Measurements from ENCODE around the gene ZNF184.
A peak's percentile ranks its signal among the peaks of the same experiment; 100 is the strongest.
"Not testable (repeated sequence)": the region's sequence is repeated elsewhere in the genome, so short reads cannot be mapped to it uniquely, and the experiment has no call there.

Gene ZNF184

GRCh38 chr6:27478706-27479318, 5.9 kb upstream of the ZNF184 start:
- DNase-seq: peak; percentile 87

- no peak for DNase-seq
Observed at GRCh38 chr6:27478141-27478705, 5.3 kb upstream of the ZNF184 start.

GRCh38 chr6:27477318-27478013, 4.6 kb upstream of the ZNF184 start:
- no peak for DNase-seq

- no peak for DNase-seq
Observed at GRCh38 chr6:27476090-27476489, 3.2 kb upstream of the ZNF184 start.

- DNase-seq: no peak
Observed at GRCh38 chr6:27474672-27475071, 1.8 kb upstream of the ZNF184 start.

GRCh38 chr6:27474172-27474465, 1.2 kb upstream of the ZNF184 start:
- no peak for DNase-seq

- DNase-seq: peak; percentile 91
Observed at GRCh38 chr6:27472182-27472616, 706 bp downstream of the ZNF184 start.

GRCh38 chr6:27471365-27472115, 1.4 kb downstream of the ZNF184 start:
- no peak for DNase-seq

GRCh38 chr6:27470023-27470422, 2.9 kb downstream of the ZNF184 start:
- no peak for DNase-seq

- DNase-seq: no peak
Observed at GRCh38 chr6:27468334-27468733, 4.6 kb downstream of the ZNF184 start.

- no peak for DNase-seq
Observed at GRCh38 chr6:27452496-27452897, 20.4 kb downstream of the ZNF184 start.

GRCh38 chr6:27451660-27452390, 21.1 kb downstream of the ZNF184 start:
- no peak for DNase-seq

GRCh38 chr6:27448456-27448855, 24.4 kb downstream of the ZNF184 start:
- DNase-seq: no peak

GRCh38 chr6:27442932-27443331, 30.0 kb downstream of the ZNF184 start:
- DNase-seq: no peak

- no peak for DNase-seq
Observed at GRCh38 chr6:27441001-27441400, 31.9 kb downstream of the ZNF184 start.

- DNase-seq: no peak
Observed at GRCh38 chr6:27439371-27439770, 33.5 kb downstream of the ZNF184 start.

GRCh38 chr6:27433714-27434113, 39.2 kb downstream of the ZNF184 start:
- DNase-seq: no peak

GRCh38 chr6:27428966-27429365, 43.9 kb downstream of the ZNF184 start:
- DNase-seq: no peak

GRCh38 chr6:27428502-27428901, 44.4 kb downstream of the ZNF184 start:
- no peak for DNase-seq

- DNase-seq: no peak
Observed at GRCh38 chr6:27426045-27426620, 46.8 kb downstream of the ZNF184 start.

GRCh38 chr6:27424851-27425250, 48.1 kb downstream of the ZNF184 start:
- DNase-seq: not testable (repeated sequence)

GRCh38 chr6:27422651-27423332, 50.1 kb downstream of the ZNF184 start:
- DNase-seq: no peak
